PC-9 (cell line): ENCODE data around the gene MIF4GD.

Source experiments
- CTCF ChIP-seq: fragments of 200-600 bp; sonication (generic); conservative IDR thresholded peaks from 2 replicates; pipeline ENCODE4 v1.6.1; 2017; ENCODE audit warnings: mixed run types, antibody characterized with exemption, mild to moderate bottlenecking, moderate library complexity
- EZH2 ChIP-seq: fragments of 200-600 bp; sonication (generic); IDR thresholded peaks from 2 replicates; pipeline ENCODE4 v1.8.0; 2017; ENCODE audit warnings: antibody characterized with exemption, low read depth

GRCh38 chr17:75262112-75262606, 8.9 kb downstream of the MIF4GD start:
- TF ChIP-seq CTCF (no peak), EZH2 (no peak)
